HG02870 (cell line): ENCODE measurements around the gene SLC9A9.

Experiments used
- ATAC-seq: cut with Tn5 transposase; IDR thresholded peaks from one replicate; pipeline ENCODE4 v1.9.1; 2021; ENCODE audit warnings: mild to moderate bottlenecking, moderate library complexity; ENCODE audit not compliant: unreplicated experiment

SLC9A9 gene

DNA sequence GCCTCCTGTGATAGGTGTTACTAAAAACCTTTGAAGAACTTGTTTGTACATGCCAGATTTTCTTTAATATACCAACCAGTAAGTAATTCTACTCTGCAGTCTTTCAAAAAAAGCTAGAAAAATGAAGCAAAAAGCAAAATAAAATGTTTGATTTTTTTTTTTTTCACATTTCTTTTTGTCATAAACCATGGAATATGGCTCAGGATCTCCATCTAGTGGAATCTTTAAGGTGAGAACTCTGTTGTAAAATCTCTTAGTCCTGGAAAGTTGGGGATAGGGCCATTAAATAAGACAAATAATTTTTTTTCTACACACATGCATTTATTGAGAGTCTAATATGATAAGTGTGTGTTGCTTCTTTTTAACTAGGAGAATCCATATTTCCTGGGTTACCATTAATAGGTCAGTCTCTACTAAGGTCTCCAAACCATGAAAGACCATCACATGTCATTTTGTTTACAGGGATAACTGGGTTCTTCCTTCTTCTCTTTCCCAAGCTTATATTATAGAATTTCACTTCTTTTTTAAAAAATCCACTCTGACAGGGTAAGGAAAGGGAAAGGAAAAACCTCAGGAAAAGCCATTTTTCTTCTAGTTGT lies 84.6 kb downstream of the SLC9A9 start:
- ATAC-seq, result no peak

DNA sequence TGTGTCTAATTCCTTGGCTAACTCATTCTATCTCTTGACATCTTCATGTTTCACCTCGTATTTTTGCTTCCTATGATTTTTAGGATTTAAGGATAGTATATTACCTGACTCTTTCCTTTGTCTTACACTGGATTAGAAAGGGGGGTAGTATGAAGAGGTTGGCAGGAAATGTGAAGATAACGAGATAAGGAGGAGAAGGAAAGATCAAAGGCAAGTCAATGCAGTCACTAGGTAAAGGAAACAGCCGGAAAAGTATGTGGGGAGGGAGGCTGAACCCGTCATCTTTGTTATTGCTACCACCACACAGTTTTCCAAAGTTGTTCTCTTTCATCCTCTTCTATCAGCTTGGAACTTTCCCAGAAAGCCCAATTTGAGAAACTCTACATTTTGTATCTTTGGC lies 90.6 kb downstream of the SLC9A9 start:
- no peak for ATAC-seq

DNA sequence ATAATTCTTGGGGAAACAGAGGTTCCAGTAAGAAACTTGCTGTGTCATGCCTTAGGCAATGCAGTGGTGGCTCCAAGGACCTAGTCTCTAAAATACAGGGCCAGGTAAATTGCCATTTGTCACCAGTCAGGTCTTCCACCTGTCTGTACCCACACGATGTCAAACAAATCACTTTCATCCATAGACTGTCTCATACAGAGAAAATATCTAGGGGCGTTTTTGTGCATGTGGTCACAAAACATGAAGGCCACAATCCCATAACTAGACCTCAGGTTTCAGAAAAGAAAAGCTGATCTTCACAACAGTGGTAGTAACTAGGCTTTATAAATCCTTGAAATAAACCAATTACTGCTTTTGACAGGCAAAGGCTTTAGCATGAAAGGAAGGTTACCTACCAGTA lies 92.3 kb downstream of the SLC9A9 start:
- ATAC-seq, result peak; percentile 62

DNA sequence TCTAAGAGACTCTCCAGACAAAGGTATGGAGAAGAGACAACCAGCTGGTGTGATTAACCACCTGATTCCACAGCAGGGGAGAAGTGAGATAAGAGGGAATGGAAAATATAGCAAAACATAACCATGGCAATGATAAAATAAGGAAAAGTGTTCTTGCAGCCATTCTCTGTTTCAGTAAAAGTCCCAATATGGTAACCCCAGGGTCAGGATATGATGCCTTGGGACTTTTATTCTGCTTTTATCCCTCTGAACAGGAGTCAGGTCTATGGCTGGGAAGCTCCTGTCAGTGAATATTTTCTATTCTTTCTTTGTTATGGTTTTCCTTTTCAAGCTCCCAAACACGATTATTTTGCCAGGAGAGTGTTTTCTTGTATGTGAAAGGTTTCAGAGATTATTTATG lies 94.2 kb downstream of the SLC9A9 start:
- no peak for ATAC-seq

DNA sequence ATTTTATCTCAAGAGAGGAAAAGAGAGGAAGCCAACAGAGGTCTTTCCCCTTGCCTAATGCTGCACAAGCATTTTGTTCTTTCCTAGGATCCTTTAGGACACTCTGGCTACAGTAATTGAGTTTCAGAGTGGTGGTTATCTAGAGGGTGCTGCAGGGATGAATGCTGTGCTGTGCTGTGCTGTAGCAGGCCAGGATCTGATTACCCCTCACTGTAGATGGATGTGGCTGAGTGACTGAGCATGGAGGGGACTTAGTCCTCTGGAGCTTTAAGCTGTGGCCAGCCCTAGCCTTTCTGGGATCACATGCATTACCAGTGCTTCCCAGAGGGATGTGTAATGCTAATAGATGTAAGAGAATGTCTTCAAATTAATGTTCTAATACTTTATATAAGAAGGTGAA lies 94.8 kb downstream of the SLC9A9 start:
- no peak for ATAC-seq

DNA sequence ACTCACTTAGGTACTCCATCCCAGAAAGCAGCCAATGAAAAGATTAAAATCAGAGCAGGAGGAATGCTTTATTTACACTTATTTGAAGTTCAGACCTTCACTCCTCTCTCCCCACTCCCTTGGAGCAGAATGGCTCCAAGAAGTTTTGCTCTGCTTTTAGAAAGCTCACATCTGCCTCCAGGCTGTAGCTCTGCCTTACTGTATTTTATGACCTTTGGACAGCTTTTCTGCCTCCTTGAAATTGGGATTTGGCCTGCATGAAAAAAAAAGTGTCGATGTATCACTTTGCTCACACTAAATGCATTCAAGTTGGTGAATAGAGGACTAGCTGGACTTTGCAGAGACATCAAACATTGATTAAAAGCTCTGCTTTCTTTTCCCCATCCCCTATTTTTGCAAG lies 95.3 kb downstream of the SLC9A9 start:
- ATAC-seq, result no peak

DNA sequence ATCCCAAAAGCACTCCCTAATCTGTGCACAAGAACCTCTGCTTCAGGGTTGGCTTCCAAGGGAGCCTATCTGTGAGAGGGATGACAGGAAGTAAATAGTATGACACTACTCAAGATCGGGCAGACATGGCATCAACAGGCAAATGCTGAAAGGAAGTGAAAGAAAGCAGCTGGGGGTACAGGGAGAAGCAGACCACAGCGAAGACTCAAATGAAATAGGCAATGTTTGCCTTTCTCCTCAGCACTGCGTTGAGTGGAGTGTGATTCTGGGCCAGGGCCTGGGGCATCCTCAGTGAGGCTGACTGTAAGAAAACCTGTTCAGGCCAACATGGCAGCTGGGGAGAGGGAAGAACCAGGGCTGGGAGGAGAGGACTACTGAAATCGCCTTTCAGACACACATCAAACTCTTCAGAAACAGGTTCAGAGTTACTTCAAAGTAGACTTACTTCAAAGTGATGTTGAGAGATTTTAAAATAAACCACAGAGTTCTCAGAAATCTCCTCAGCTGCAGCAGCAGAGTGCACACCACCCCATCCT lies 96.6 kb downstream of the SLC9A9 start:
- no peak for ATAC-seq

DNA sequence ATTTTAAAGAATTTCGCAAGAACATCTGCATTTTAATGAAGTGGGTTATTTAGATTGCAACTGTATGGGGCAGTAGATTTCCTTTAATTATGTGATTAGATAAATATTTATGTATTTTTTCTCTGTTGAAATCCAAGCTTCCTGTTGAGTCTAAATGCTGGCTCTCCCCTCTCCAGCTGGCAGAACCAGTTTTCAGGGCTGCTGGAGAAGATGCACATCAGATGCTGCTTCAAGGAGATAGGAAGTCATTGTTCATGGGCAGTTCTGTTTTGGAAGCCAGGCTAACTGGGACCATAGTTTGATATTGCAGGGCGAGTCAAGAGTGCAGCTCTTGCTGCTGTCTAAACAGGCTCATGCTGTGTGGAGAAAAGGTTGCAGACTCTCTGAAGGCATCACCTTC lies 97.4 kb downstream of the SLC9A9 start:
- ATAC-seq, result no peak

DNA sequence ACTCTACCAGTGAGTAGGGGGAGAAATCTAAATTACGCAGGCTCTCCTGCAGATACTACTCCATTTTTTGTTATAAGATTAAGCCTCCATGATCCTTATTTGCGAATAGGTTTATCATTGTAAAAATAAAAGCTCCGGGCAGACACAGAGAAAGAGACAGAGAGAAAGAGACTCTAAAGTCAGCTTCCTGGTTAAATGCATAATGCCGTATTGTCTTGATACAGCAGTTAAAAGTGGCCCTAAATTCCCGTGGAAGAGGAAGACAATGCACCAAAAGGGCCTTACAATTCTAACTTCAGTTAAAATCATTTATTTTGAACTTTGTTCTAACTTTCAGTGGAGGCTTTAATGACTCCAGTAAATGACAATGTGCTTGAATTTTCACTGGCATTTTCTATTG lies 98.3 kb downstream of the SLC9A9 start:
- ATAC-seq, result no peak

DNA sequence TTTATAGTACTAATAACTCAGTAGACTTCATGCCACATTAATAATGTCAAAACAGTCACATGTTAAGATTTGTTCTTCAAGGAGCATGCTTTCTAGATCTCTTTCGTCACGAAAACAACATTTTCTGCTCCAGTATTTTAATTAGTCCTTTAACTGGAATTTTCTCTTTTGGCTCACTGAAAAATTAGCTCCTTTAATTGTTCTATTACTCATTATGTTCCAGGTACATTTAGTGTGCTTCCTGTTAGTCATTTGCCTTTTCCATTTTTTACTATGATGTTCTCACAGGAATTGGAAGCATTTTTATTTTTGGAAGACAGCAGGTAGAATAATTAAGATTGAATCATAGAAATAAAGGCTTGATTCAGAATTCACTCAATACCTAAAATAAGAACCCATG lies 111.2 kb downstream of the SLC9A9 start:
- no peak for ATAC-seq

DNA sequence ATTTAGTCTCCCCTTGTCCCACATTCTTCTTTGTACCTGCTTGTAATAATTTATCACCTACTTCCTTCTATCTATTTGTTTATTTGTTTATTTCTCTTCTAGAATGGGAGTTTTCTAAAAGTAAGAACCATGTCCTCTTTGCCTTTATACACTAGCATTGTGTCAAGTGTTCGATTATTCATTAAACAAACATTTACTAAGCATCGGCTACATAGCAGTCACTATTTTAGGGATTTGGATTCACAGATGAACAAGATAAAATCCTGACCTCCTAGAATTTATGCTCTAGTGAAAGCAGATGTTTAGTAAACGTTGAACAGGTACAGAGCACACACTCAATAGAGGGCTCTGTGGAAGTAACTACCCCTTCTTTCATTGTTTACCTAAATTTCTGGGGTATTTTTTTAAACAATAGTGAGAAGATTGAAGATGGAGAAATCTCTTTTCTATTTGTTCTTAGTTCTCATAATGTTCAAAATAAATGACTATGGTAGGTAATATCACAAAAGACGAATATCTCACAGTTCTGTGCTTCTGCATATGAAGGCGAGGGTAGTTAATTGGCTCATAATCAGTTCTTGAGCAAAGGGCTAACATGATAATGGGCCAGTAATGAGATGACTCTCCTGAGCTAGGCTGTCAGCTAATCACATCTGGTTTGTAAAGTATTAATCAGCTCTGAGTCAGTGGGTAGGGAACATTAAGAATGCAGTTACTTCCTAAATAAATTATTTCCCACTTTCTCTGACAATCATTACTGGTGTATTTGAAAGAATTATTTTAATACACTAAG lies 111.9 kb downstream of the SLC9A9 start:
- ATAC-seq, result no peak

DNA sequence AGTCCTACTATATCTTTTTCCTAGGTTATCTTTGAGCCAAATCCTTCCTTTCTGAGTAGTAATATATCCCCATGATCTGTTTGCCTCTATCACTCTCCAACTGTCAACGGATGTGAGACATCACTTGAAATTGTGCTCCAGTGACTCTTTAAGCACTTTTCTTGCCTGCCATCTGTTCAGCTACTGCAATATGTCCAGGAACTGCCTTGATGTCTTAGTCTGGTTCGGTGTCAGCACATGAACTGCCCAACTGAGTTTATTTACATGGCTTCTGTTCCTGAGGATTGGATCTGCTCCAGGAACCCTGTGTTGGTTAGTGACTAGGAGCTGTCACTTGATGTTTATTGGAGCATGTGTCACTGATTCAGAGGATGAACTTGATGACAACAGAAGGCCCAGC lies 116.5 kb downstream of the SLC9A9 start:
- ATAC-seq, result no peak

DNA sequence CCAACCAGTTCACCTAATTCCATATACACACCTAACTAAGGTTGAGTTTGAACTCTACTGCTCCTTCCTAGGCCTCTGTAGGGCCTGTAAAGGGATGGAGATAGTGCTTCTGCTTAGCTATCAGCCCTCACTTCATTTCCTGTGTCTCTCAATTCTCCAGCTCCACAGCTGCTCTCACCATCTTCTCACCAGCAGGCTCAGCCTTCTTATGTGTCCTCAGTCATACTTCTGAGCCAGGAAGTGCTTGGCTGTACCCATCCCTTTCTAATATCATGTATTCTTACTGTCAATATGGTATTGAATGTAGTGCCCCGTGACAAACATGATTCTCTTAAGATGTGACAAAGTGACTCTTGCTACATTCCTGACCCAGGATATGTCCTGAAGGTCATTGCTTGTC lies 116.9 kb downstream of the SLC9A9 start:
- ATAC-seq, result no peak

DNA sequence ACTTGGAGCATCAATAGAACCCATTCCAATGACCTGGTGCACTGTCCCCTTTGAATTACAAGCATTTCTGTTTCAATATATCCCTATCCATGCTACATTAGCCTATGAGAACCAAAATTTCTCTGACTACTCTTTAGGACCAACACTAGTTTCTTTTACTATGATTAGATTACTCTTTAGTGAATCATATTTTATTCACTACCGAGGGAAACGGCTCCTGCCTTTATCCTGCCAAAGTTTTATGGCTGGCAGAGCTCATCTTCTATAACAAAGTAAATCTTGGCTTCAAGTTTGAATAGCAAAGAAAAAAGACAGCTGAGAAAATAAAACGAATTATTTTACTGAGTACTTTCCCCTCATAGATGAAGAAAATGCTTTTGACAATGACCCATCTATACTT lies 120.9 kb downstream of the SLC9A9 start:
- ATAC-seq, result no peak

DNA sequence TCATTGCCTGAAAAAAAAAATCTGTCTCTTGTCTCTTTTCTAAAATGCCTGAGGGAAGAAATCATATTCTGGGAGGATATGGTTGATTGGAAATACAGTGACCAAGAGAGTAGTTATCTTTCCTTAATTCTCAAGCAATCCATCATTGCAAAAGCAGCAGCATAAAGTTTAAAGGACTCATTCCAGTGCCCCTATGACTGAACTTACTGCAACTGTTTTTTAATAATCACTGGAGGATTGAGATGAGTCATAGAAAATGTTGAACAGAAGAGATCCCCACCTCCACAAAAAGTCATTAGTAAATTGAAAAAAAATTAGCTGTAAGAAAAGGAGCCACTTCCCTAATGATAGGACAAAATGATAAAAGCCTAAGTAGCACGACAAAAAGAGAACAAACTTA lies 121.5 kb downstream of the SLC9A9 start:
- ATAC-seq, result no peak

DNA sequence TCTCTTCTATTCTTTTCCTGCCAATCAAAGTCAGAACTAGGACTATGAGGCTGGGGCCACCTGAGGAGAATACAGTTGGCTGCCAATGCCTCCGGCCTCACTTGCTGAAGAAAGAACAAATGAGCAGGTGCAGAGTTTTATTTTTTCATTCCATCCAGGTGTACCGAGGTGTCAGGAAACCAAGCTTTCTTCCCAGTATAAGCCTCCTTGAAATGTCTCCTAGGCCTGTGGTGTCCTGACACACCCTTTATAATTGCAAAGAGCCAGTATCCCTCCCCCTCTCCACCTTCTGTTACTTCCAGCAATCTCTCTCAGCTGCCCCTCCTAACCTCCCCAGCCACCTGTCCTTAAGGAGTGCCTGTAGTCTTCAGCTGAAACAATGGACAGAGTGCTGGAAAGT lies 127.9 kb downstream of the SLC9A9 start:
- no peak for ATAC-seq

DNA sequence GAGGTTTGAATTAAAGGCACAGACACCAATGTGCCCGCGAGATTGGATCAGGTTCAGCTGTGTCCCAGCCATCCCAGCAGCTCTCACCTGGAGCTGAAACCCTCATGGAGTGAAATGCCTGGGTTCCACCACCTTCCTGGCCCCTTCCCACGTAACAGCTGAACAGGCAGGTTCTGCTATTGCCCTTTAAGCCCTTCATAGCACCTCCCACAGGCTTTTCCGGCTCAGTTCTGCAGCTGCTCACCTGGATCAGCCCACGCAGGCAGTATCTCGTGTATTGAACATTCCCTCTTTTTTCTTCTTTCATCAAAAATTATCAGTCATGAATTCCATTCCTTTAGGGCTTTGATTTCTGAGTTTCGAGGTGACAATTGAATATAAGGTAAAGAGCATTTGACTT lies 129.8 kb downstream of the SLC9A9 start:
- ATAC-seq, result no peak

DNA sequence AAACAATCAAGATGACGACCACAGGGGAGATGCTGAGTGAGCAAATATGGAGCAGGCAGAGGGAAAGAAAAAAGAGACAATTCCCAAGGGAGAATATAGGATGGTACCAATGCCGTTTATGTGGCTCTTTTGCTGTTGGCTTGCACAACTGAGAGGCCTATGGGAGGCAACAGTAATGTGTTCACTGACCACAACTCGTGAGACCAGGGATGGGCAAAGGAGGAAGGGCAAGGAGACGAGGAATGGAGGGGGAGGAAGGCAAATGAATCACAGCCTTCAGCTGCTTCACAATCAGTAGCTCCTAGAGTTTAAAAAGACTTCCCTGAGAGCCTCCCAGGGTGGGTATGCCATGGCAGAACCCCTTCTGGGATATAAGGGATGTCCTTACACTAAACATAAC lies 131.5 kb downstream of the SLC9A9 start:
- no peak for ATAC-seq

DNA sequence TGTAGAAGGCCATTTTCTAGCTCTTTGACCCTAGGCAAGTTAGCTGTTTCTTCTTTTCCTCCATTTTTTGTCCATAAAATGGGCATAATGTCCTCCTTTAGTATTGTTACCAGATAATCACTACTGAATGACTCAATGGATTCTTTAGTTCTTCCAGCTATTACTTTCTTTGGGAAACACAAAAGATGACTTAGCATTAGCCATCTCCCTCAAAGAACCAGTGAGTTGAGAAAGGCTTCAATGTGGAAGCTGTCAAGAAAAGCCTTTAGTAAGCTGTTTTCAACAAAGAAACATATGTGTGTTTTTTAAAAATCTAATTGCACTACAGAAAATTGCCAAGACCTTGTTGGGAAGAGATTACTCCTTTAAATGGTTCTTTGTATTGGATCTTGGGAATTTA lies 135.7 kb downstream of the SLC9A9 start:
- ATAC-seq, result no peak

DNA sequence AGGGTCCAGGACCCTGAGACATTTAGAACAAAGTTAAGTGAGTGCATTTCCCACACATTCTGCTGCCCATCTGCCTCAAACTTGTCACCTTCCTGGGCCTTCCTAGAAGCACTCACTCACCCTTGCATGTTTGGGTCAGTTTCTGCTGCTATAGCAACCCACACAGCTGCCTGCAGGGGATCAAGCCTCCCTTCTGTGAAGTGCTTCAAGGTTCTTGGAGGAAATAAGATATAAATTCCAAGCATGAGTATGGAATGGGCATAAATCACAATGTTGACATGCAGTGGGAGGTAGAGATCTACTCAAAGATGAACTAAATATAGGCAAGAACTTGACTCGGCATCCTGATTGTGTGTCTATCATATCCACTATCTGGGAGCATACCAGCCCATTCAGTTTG lies 140.4 kb downstream of the SLC9A9 start:
- no peak for ATAC-seq

DNA sequence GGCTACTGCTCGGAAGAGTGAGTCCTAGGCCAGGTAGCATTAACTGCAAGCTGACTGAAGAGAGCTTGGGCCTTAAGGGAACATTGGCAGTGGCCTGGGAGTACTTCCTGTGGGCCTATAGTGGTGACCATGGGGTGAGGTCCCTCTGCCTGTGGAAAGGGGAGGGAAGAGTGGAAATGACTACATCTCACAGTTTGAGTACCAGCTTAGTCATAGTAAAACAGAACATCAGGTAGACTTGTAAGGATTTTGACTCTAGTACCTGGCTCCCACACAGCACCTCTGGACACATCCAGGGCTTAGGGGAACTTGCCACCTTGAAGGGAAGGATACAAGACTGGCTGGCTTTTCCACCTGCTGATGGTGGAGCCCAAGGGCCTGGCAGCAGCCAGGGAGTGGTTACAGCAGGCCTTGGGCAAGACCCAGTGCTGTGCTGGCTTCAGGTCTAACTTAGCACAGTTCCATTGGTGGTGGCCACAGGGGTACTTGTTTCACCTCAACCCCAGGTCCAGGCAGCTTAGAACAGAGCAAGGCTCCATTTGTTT lies 147.8 kb downstream of the SLC9A9 start:
- ATAC-seq, result peak; percentile 68

DNA sequence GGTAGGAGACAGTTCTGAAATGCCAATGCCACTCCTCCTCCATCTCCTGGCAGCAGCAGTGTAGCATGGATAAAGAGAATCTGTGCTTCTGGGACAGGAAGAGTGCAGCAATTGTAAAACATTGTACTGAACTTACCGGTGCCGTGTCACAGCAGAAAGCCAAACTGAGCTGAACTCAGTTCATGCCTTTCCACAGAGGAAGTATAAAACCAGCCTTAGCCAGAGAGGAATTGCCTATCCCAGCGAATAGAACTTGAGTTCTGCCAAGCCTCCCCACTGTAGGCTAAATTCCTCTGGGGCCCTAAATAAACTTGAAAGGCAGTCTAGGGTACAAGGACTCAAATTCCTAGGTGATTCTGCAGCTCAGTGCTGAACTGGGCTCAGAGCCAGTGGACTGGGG lies 148.8 kb downstream of the SLC9A9 start:
- ATAC-seq, result no peak
